K562 (cell line): ENCODE data around the gene CNIH3. TPM values are rescaled to one million over a fixed set of nuclear protein-coding genes. Genes with fewer than 3 reads are reported as not detected.

Source experiments
- ATAC-seq: fragments of 200-7000 bp; cut with Tn5 transposase; 3 replicates; pipeline ENCODE4 v1.9.1; 2020; ENCODE audit warnings: moderate library complexity
- BruUV-seq: library from RNA; stranded (reverse); fragments of 400-500 nt; replicated peaks from 2 replicates; lab custom pipeline; 2021; lab: Mats Ljungman, UMichigan
- CTCF ChIA-PET: fragments of 300-600 bp; formaldehyde crosslinking; extraction: SDS; loops from one replicate; lab custom pipeline; 2021; ENCODE audit warnings: low intra/inter-chr PET ratio; lab: Yijun Ruan, JAX
- POLR2A ChIA-PET: fragments of 300-600, 350-650 bp; sonication (Branson Sonifier 250); formaldehyde crosslinking; extraction: SDS; loops from one replicate; lab custom pipeline; 2021; ENCODE audit warnings: antibody characterized with exemption, inconsistent platforms; lab: Yijun Ruan, JAX
- DNase-seq, 4 experiments: peaks; one replicate each; pipeline versions ENCODE4 v3.0.0 to v3.0.0-alpha.2; 2011 to 2018; ENCODE audit warnings: low spot score in 3 of 4, mixed read lengths in 3 of 4; ENCODE audit errors: extremely low read depth in 1 of 4
- FAIRE-seq: peaks from 2 replicates; lab custom pipeline; 2011; peaks lifted over from hg19 to GRCh38; lab: Jason Lieb, UNC
- H2AFZ ChIP-seq: 2 replicates; pipeline ENCODE4 v1.6.0; 2011; ENCODE audit warnings: low read depth, low read length, control low read depth, inconsistent platforms
- H3K27ac ChIP-seq: fragments of 200-600 bp; 3 replicates; pipeline ENCODE4 v1.8.0; 2011; ENCODE audit warnings: low read depth, mild to moderate bottlenecking, control low read depth, inconsistent platforms, low read length, moderate library complexity, mixed read lengths; ENCODE audit errors: extremely low read depth
- H3K27me3 ChIP-seq, 2 experiments: fragments of 300-600 bp in 1 of 2; 2 replicates in 1 of 2; 3 replicates in 1 of 2; pipeline versions ENCODE4 v1.6.0 to v1.8.0; 2011; ENCODE audit warnings: inconsistent platforms in 2 of 2, low read length in 2 of 2, mild to moderate bottlenecking in 1 of 2, mixed read lengths in 1 of 2, moderate library complexity in 1 of 2; ENCODE audit not compliant: control insufficient read depth in 2 of 2, insufficient read depth in 2 of 2
- H3K36me3 ChIP-seq: fragments of 300-600 bp; 3 replicates; pipeline ENCODE4 v1.8.0; 2011; ENCODE audit warnings: mild to moderate bottlenecking, low read length, inconsistent platforms; ENCODE audit not compliant: control insufficient read depth, insufficient read depth
- H3K4me1 ChIP-seq, 2 experiments: fragments of 200-600 bp in 1 of 2; replicated peaks in 1 of 2; 2 replicates in 1 of 2; 3 replicates in 1 of 2; pipeline versions ENCODE4 v1.5.1 to v1.8.0; 2011; ENCODE audit warnings: inconsistent platforms in 2 of 2, low read length in 2 of 2, mild to moderate bottlenecking in 1 of 2, mixed read lengths in 1 of 2, moderate library complexity in 1 of 2; ENCODE audit not compliant: control insufficient read depth in 2 of 2, insufficient read depth in 2 of 2
- H3K4me2 ChIP-seq: 2 replicates; pipeline ENCODE4 v1.6.1; 2011; ENCODE audit warnings: low read length, control low read depth, inconsistent platforms, mixed read lengths; ENCODE audit not compliant: insufficient read depth
- H3K4me3 ChIP-seq: fragments of 200-600 bp; sonication (generic), shearing (Covaris generic); 2 replicates; pipeline ENCODE4 v1.5.1; 2016; ENCODE audit warnings: control low read depth, inconsistent platforms
- H3K79me2 ChIP-seq: fragments of 200-600 bp; 3 replicates; pipeline ENCODE4 v1.8.0; 2011; ENCODE audit warnings: low read length, inconsistent platforms; ENCODE audit not compliant: control insufficient read depth, insufficient read depth
- H3K9ac ChIP-seq, 2 experiments: 2 replicates each; pipeline versions ENCODE4 v1.6.0 to v1.6.1; 2011; ENCODE audit warnings: low read depth in 2 of 2, low read length in 2 of 2, control low read depth in 1 of 2, inconsistent platforms in 1 of 2, mild to moderate bottlenecking in 1 of 2, mixed read lengths in 1 of 2; ENCODE audit not compliant: insufficient read depth in 1 of 2
- H3K9me1 ChIP-seq: one replicate; pipeline ENCODE4 v1.6.0; 2011; ENCODE audit warnings: inconsistent platforms, mild to moderate bottlenecking, low read length, moderate library complexity; ENCODE audit not compliant: control insufficient read depth, insufficient read depth
- H3K9me3 ChIP-seq: replicated peaks from 2 replicates; pipeline ENCODE4 v1.5.1; 2011; ENCODE audit warnings: low read depth, low read length, inconsistent platforms; ENCODE audit not compliant: control insufficient read depth, insufficient read depth
- H4K20me1 ChIP-seq: replicated peaks from 2 replicates; pipeline ENCODE4 v1.6.1; 2011; ENCODE audit warnings: low read length, inconsistent platforms, mixed read lengths; ENCODE audit not compliant: control insufficient read depth, insufficient read depth
- BMI1 ChIP-seq: fragments of 150-350 bp; IDR thresholded peaks from 2 replicates; pipeline ENCODE4 v1.6.1; 2014; ENCODE audit warnings: low read length
- GATAD2B ChIP-seq: fragments of 450-650 bp; IDR thresholded peaks from 2 replicates; pipeline ENCODE4 v1.6.1; 2017; ENCODE audit warnings: mild to moderate bottlenecking, borderline replicate concordance
- GMEB1 ChIP-seq: fragments of 250-450 bp; sonication (Bioruptor Pico); IDR thresholded peaks from 2 replicates; pipeline ENCODE4 v1.4.0; 2020; ENCODE audit warnings: mild to moderate bottlenecking
- MTA3 ChIP-seq: fragments of 450-650 bp; formaldehyde crosslinking; IDR thresholded peaks from 2 replicates; pipeline ENCODE4 v1.6.1; 2017; ENCODE audit warnings: mild to moderate bottlenecking, borderline replicate concordance
- PHF8 ChIP-seq: fragments of 200-600 bp; sonication (generic); IDR thresholded peaks from 2 replicates; pipeline ENCODE4 v1.6.1; 2012; ENCODE audit warnings: mixed run types, mild to moderate bottlenecking, inconsistent platforms, low read length, moderate library complexity, borderline replicate concordance
- POLR2AphosphoS5 ChIP-seq: IDR thresholded peaks from 2 replicates; pipeline ENCODE4 v1.6.1; 2011; ENCODE audit warnings: mild to moderate bottlenecking, low read depth, low read length, moderate library complexity; ENCODE audit not compliant: control insufficient read depth, insufficient read depth
- SMAD2 ChIP-seq: fragments of 150-350 bp; IDR thresholded peaks from 2 replicates; pipeline ENCODE4 v1.6.1; 2014; ENCODE audit warnings: low read depth, mild to moderate bottlenecking, low read length
- SMC3 ChIP-seq: conservative IDR thresholded peaks from 2 replicates; pipeline ENCODE4 v1.6.1; 2011; ENCODE audit warnings: low read depth, low read length, improper control_type of control experiment; ENCODE audit not compliant: insufficient read depth
- SP1 ChIP-seq: sonication (generic); formaldehyde crosslinking; IDR thresholded peaks from 2 replicates; pipeline ENCODE4 v1.8.1; 2022; ENCODE audit warnings: mild to moderate bottlenecking, missing genetic modification reagents
- TBL1XR1 ChIP-seq, 2 experiments: IDR thresholded peaks; 2 replicates each; pipeline ENCODE4 v1.6.1; 2012; ENCODE audit warnings: improper control_type of control experiment in 2 of 2, low read length in 2 of 2, mild to moderate bottlenecking in 1 of 2
- WHSC1 ChIP-seq: IDR thresholded peaks from one replicate; pipeline ENCODE4 v1.6.1; 2012; ENCODE audit warnings: low read length, control low read depth, inconsistent platforms
- ZNF121 ChIP-seq: sonication (generic); formaldehyde crosslinking; conservative IDR thresholded peaks from 2 replicates; pipeline ENCODE4 v1.8.0; 2022; ENCODE audit warnings: missing genetic modification reagents
- ZNF507 ChIP-seq: conservative IDR thresholded peaks from 2 replicates; pipeline ENCODE4 v1.6.1; 2017; ENCODE audit warnings: missing genetic modification characterization, missing compliant biosample characterization
- WGBS: fragments of 100-300 bp; shearing (Covaris generic); methylation state at CpG from one replicate; pipeline ENCODE4 v1.1.6; 2016; ENCODE audit warnings: low coverage, mixed read lengths; ENCODE audit not compliant: insufficient coverage; ENCODE audit errors: missing lambda C conversion rate; 5-methylcytosine and 5-hydroxymethylcytosine counted together
- in situ Hi-C: fragments of 300-500 bp; cut with MboI; formaldehyde crosslinking; loops from 4 replicates; pipeline ENCODE4 v1.15.0; 2018; ENCODE audit warnings: inconsistent platforms, mixed read lengths
- intact Hi-C: fragments of 100-400 bp; cut with micrococcal nuclease; formaldehyde crosslinking; loops from 2 replicates; pipeline ENCODE4 v1.14.2; 2022
- polyA plus RNA-seq, 8 experiments: library from polyadenylated mRNA; depleted of rRNA in 4 of 8; stranded (reverse) in 5 of 8; unstranded in 3 of 8; fragments of >200 nt; fragmentation: Nextera tagmentation in 2 of 8; fragmentation: Illumina TruSeq in 1 of 8; extraction: Ambion mirVana in 2 of 8; extraction: Trizol in 1 of 8; gene quantifications; 2 replicates each; pipeline versions ENCODE4 v1.2.1 to v1.2.3, GENCODE V29; 2011 to 2014; ENCODE audit warnings: inconsistent platforms in 1 of 8, missing spikeins in 1 of 8
- total RNA-seq, 7 experiments: library from RNA; depleted of rRNA in 6 of 7; stranded (reverse); fragments of >200 nt in 6 of 7; fragmentation: Illumina TruSeq in 2 of 7; extraction: Trizol in 2 of 7; gene quantifications; 2 replicates each; pipeline versions ENCODE4 v1.2.1 to v1.2.3, GENCODE V29; 2011 to 2021; ENCODE audit warnings: low replicate concordance in 1 of 7
- TF ChIP-seq, protein P1 (sequence below): sonication (generic); IDR thresholded peaks from 2 replicates; pipeline ENCODE4 v1.6.1; 2016

The CNIH3 gene
- total and polyA plus RNA-seq, 9 of the 15 experiments (the other 6 are each of a cell fraction or from before 2014, with no cell fraction given), result 0.14 to 1.8 (median 0.79) TPM

DNA sequence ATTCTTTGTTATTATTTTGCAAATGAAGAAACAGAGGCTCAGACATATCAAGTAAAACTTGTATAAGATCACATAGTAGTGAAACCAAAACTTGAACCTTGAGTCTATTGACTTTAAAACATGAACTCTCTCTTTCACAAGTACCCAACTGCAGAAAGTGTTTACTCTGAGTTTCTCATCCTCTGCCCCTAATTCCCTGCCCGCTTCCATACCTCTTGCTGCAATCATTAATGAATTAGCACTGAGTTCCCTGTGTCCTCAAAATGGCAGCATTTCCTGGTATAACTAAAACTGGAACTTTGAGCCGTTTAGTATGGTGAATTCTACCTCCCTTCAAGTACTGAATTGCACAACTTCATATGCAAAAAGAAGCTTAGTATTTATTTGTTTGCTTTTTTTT lies 165.7 kb downstream of the CNIH3 start:
- no peak for FAIRE-seq
- in situ Hi-C loops, result no loop called here

More for the DNA sequence above, 165.7 kb downstream of the CNIH3 start:
- peaks cover 0 to 2% of the 10 kb centered on the region in 2 experiments; a peak in 1 of 5 replicates for H3K27me3 ChIP-seq
- H2AFZ ChIP-seq, result no peak overlapping the region
- H3K4me1 ChIP-seq, result no peaks in the 10 kb centered on the region
- H3K9ac ChIP-seq, result no peak overlapping the region
- no peaks in the 10 kb centered on the region for H3K9me3 ChIP-seq
- intact Hi-C loops, result no loop called here
- TF ChIP-seq ZNF121 (CRISPR knock-in tag) (no peak), ZNF507 (tag) (no peak), GATAD2B (no peak), TBL1XR1 (IDR thresholded peaks at IDR 0.05; ENCODE audit: low read length in 2 of 2) (no peak), SP1 (CRISPR knock-in tag) (no peak), GMEB1 (CRISPR knock-in tag) (no peak), BMI1 (no peak), SMAD2 (no peak), MTA3 (no peak), SMC3 (no peak), POLR2AphosphoS5 (no peak), WHSC1 (no peak), PHF8 (no peak)
- TF ChIP-seq, protein P1, sequence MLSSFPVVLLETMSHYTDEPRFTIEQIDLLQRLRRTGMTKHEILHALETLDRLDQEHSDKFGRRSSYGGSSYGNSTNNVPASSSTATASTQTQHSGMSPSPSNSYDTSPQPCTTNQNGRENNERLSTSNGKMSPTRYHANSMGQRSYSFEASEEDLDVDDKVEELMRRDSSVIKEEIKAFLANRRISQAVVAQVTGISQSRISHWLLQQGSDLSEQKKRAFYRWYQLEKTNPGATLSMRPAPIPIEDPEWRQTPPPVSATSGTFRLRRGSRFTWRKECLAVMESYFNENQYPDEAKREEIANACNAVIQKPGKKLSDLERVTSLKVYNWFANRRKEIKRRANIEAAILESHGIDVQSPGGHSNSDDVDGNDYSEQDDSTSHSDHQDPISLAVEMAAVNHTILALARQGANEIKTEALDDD, result no peak
- TF ChIP-seq, all 486 proteins: peak for 0
- Histone ChIP-seq H3K27ac (no peak overlapping the region), H3K9me1 (no peaks in the 10 kb centered on the region), H3K4me2 (no peak overlapping the region), H3K36me3 (no peaks in the 10 kb centered on the region), H3K79me2 (no peaks in the 10 kb centered on the region), H4K20me1 (no peaks in the 10 kb centered on the region), H3K4me3 (no peak overlapping the region)
- POLR2A ChIA-PET, result interaction anchor here (1.1 kb wide), 1 partner anchor 13 kb away, joined by 3 read pairs; no protein-coding TSS in a partner anchor
- WGBS, result 0% methylated on average over 2 of the region's 2 CpGs
- CTCF ChIA-PET, result no interaction called here
- DNase-seq, result no peak
- no peak for ATAC-seq
- BruUV-seq, result no TSS peak
